ENCODE data around the gene DHCR7. TPM values are rescaled to one million over a fixed set of nuclear protein-coding genes. Genes with fewer than 3 reads are reported as not detected.

DHCR7 gene
- polyA plus RNA-seq, 1 donor from 2014 or later = 16.6 TPM

- Mint-ChIP-seq H3K9me3 (peaks cover 2 to 11% (median 7%) of the 10 kb centered on the region in 3 donors), H3K27me3 (peaks cover 3% of the 10 kb centered on the region), H3K27ac (no peak overlapping the region), H3K4me3 (peak overlapping the region in 1 of 4 donors; percentile 48), H3K36me3 (no peaks in the 10 kb centered on the region), H3K4me1 (peaks cover 0 to 9% (median 7%) of the 10 kb centered on the region in 3 donors)
Measured at GRCh38 chr11:71406681-71407080, 41.5 kb downstream of the DHCR7 start.

GRCh38 chr11:71404209-71404608 lies 44.0 kb downstream of the DHCR7 start:
- Mint-ChIP-seq H3K4me3 (no peak overlapping the region), H3K36me3 (no peaks in the 10 kb centered on the region), H3K9me3 (peaks cover 2 to 4% (median 3%) of the 10 kb centered on the region in 3 donors), H3K4me1 (peaks cover 0 to 9% (median 7%) of the 10 kb centered on the region in 3 donors), H3K27me3 (peaks cover 3% of the 10 kb centered on the region), H3K27ac (no peak overlapping the region)

- Mint-ChIP-seq H3K36me3 (no peaks in the 10 kb centered on the region), H3K27ac (no peak overlapping the region), H3K4me3 (no peak overlapping the region), H3K27me3 (peaks cover 2% of the 10 kb centered on the region), H3K4me1 (peaks cover 0 to 9% (median 7%) of the 10 kb centered on the region in 3 donors), H3K9me3 (peaks cover 2 to 4% (median 3%) of the 10 kb centered on the region in 3 donors)
Measured at GRCh38 chr11:71402878-71403277, 45.3 kb downstream of the DHCR7 start.

GRCh38 chr11:71400216-71400615 lies 48.0 kb downstream of the DHCR7 start:
- H3K4me1 Mint-ChIP-seq = peaks cover 0 to 2% (median 0%) of the 10 kb centered on the region in 3 donors
- peaks cover 3% of the 10 kb centered on the region for H3K27me3 Mint-ChIP-seq

GRCh38 chr11:71399341-71399740 lies 48.9 kb downstream of the DHCR7 start:
- Mint-ChIP-seq H3K27ac (peak overlapping the region in 1 of 3 donors; percentile 50), H3K36me3 (no peaks in the 10 kb centered on the region), H3K4me1 (no peaks in the 10 kb centered on the region), H3K27me3 (peaks cover 3% of the 10 kb centered on the region), H3K4me3 (no peak overlapping the region), H3K9me3 (peaks cover 2 to 4% (median 3%) of the 10 kb centered on the region in 3 donors)

More at GRCh38 chr11:71400216-71400615, 48.0 kb downstream of the DHCR7 start:
- Mint-ChIP-seq H3K4me3 (no peak overlapping the region), H3K36me3 (no peaks in the 10 kb centered on the region), H3K9me3 (peaks cover 2 to 4% (median 3%) of the 10 kb centered on the region in 3 donors), H3K27ac (no peak overlapping the region)

- peaks cover 1% of the 10 kb centered on the region for H3K27me3 Mint-ChIP-seq
- no peaks in the 10 kb centered on the region for H3K36me3 Mint-ChIP-seq
- H3K9me3 Mint-ChIP-seq = peaks cover 0 to 2% (median 0%) of the 10 kb centered on the region in 3 donors
- peaks cover 0 to 4% (median 0%) of the 10 kb centered on the region in 3 donors for H3K4me1 Mint-ChIP-seq
- no peak overlapping the region for H3K4me3 Mint-ChIP-seq
- no peak overlapping the region for H3K27ac Mint-ChIP-seq
Measured at GRCh38 chr11:71397961-71398360, 50.2 kb downstream of the DHCR7 start.

- Mint-ChIP-seq H3K4me1 (peaks cover 0 to 4% (median 0%) of the 10 kb centered on the region in 3 donors), H3K27me3 (peaks cover 1% of the 10 kb centered on the region), H3K27ac (no peak overlapping the region), H3K4me3 (no peak overlapping the region), H3K36me3 (no peaks in the 10 kb centered on the region), H3K9me3 (peaks cover 0 to 2% (median 0%) of the 10 kb centered on the region in 3 donors)
Measured at GRCh38 chr11:71397331-71397860, 50.8 kb downstream of the DHCR7 start.

- Mint-ChIP-seq H3K36me3 (no peaks in the 10 kb centered on the region), H3K4me3 (no peak overlapping the region), H3K27me3 (peaks cover 1% of the 10 kb centered on the region), H3K27ac (peak overlapping the region in 1 of 3 donors; percentile 53), H3K9me3 (no peaks in the 10 kb centered on the region), H3K4me1 (peaks cover 0 to 4% (median 0%) of the 10 kb centered on the region in 3 donors)
Measured at GRCh38 chr11:71396548-71397123, 51.6 kb downstream of the DHCR7 start.

- Mint-ChIP-seq H3K27ac (no peak overlapping the region), H3K4me3 (no peak overlapping the region), H3K9me3 (no peaks in the 10 kb centered on the region), H3K4me1 (peaks cover 0 to 10% (median 2%) of the 10 kb centered on the region in 3 donors), H3K36me3 (no peaks in the 10 kb centered on the region), H3K27me3 (peaks cover 5% of the 10 kb centered on the region)
Measured at GRCh38 chr11:71395774-71396173, 52.4 kb downstream of the DHCR7 start.

- Mint-ChIP-seq H3K27me3 (peaks cover 7% of the 10 kb centered on the region), H3K4me3 (no peak overlapping the region), H3K27ac (peak overlapping the region in 1 of 3 donors; percentile 58), H3K36me3 (no peaks in the 10 kb centered on the region), H3K4me1 (peaks cover 2 to 13% (median 4%) of the 10 kb centered on the region in 3 donors), H3K9me3 (no peaks in the 10 kb centered on the region)
Measured at GRCh38 chr11:71395263-71395560, 53.0 kb downstream of the DHCR7 start.

- Mint-ChIP-seq H3K9me3 (peaks cover 0 to 3% (median 0%) of the 10 kb centered on the region in 3 donors), H3K27me3 (peaks cover 9% of the 10 kb centered on the region), H3K27ac (no peak overlapping the region), H3K4me3 (no peak overlapping the region), H3K36me3 (no peaks in the 10 kb centered on the region), H3K4me1 (peaks cover 2 to 15% (median 5%) of the 10 kb centered on the region in 3 donors)
Measured at GRCh38 chr11:71393283-71393682, 54.9 kb downstream of the DHCR7 start.

- H3K27me3 Mint-ChIP-seq = peaks cover 7% of the 10 kb centered on the region
Measured at GRCh38 chr11:71391796-71392195, 56.4 kb downstream of the DHCR7 start.

GRCh38 chr11:71391352-71391751 lies 56.8 kb downstream of the DHCR7 start:
- peaks cover 7% of the 10 kb centered on the region for H3K27me3 Mint-ChIP-seq
- H3K4me3 Mint-ChIP-seq = no peak overlapping the region
- H3K4me1 Mint-ChIP-seq = peaks cover 3 to 16% (median 5%) of the 10 kb centered on the region in 3 donors
- H3K9me3 Mint-ChIP-seq = peaks cover 0 to 4% (median 0%) of the 10 kb centered on the region in 3 donors
- H3K36me3 Mint-ChIP-seq = no peaks in the 10 kb centered on the region
- no peak overlapping the region for H3K27ac Mint-ChIP-seq

More at GRCh38 chr11:71391796-71392195, 56.4 kb downstream of the DHCR7 start:
- Mint-ChIP-seq H3K36me3 (no peaks in the 10 kb centered on the region), H3K27ac (no peak overlapping the region), H3K9me3 (peaks cover 0 to 4% (median 0%) of the 10 kb centered on the region in 3 donors), H3K4me3 (peak overlapping the region in 1 of 4 donors; percentile 38), H3K4me1 (peaks cover 3 to 15% (median 5%) of the 10 kb centered on the region in 3 donors)

GRCh38 chr11:71388637-71389235 lies 59.5 kb downstream of the DHCR7 start:
- Mint-ChIP-seq H3K4me3 (peak overlapping the region in 1 of 4 donors; percentile 56), H3K27me3 (peaks cover 7% of the 10 kb centered on the region), H3K27ac (peak overlapping the region in 1 of 3 donors; percentile 58), H3K36me3 (no peaks in the 10 kb centered on the region), H3K9me3 (peaks cover 0 to 4% (median 0%) of the 10 kb centered on the region in 3 donors), H3K4me1 (peaks cover 14 to 24% (median 16%) of the 10 kb centered on the region in 3 donors)

GRCh38 chr11:71387784-71388636 lies 60.2 kb downstream of the DHCR7 start:
- no peak overlapping the region for H3K4me3 Mint-ChIP-seq
- H3K27ac Mint-ChIP-seq = no peak overlapping the region
- H3K4me1 Mint-ChIP-seq = peaks cover 21 to 29% (median 23%) of the 10 kb centered on the region in 3 donors
- H3K36me3 Mint-ChIP-seq = no peaks in the 10 kb centered on the region
- H3K9me3 Mint-ChIP-seq = peaks cover 0 to 4% (median 0%) of the 10 kb centered on the region in 3 donors
- H3K27me3 Mint-ChIP-seq = peaks cover 7% of the 10 kb centered on the region

Data from IgD-negative memory B cell (primary cell).